ENCODE measurements around the gene POLR3GL. TPM values are rescaled to one million over a fixed set of nuclear protein-coding genes. Genes with fewer than 3 reads are reported as not detected.
A peak's percentile ranks its signal among the peaks of the same experiment; 100 is the strongest.
"Not testable (repeated sequence)": the region's sequence is repeated elsewhere in the genome, so short reads cannot be mapped to it uniquely, and the experiment has no call there.

The POLR3GL gene
- total RNA-seq, 1 donor from 2014 or later, result 16.1 TPM

DNA sequence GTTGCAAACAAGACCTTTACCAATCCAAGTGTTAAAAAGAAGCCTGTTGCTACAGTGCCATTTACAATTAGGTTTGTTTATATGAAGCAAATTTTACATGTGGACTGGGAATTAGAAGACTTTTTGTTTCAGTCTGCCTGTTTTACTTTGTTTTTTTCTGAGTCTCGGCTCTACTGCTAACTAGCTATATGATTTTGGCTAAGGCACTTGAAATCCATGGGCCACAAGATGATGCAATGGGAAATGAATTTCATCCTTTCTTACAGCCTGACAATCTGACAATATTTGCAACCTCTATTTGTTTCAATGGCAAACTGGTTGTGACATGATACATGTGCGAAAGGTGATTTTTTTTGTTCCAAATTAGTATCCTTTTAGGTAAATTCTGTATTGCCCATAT, 42.2 kb upstream of the POLR3GL start:
- DNase-seq (ENCODE audit: low read depth), result no peak
- TF ChIP-seq, protein P1, sequence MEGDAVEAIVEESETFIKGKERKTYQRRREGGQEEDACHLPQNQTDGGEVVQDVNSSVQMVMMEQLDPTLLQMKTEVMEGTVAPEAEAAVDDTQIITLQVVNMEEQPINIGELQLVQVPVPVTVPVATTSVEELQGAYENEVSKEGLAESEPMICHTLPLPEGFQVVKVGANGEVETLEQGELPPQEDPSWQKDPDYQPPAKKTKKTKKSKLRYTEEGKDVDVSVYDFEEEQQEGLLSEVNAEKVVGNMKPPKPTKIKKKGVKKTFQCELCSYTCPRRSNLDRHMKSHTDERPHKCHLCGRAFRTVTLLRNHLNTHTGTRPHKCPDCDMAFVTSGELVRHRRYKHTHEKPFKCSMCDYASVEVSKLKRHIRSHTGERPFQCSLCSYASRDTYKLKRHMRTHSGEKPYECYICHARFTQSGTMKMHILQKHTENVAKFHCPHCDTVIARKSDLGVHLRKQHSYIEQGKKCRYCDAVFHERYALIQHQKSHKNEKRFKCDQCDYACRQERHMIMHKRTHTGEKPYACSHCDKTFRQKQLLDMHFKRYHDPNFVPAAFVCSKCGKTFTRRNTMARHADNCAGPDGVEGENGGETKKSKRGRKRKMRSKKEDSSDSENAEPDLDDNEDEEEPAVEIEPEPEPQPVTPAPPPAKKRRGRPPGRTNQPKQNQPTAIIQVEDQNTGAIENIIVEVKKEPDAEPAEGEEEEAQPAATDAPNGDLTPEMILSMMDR (conservative IDR thresholded peaks at IDR 0.05; ENCODE audit: low read depth, low read length), result no peak
- no peak overlapping the region for H3K4me3 ChIP-seq (ENCODE audit: low read depth, low read length)

DNA sequence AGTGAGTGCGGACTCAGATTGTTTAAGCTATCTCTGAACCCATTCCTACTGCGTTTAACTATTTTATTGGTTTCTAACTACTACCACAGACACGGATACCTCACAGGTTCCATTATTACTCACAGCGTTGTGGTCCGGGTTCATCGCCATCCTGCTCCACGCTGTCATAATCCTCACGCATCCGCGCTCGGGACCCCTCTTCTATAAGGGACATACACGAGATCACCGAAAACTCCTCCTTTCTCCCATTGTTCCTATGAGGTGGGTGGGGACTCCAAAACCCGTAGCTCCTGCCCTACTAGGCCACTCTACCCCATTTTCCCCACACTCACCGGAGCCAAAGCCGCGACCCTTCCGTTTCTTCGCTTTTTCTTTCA, 37.8 kb upstream of the POLR3GL start:
- H3K4me3 ChIP-seq (ENCODE audit: low read depth, low read length), result peak overlapping the region; percentile 96
- TF ChIP-seq, protein P1 (conservative IDR thresholded peaks at IDR 0.05; ENCODE audit: low read depth, low read length), result no peak
- DNase-seq (ENCODE audit: low read depth), result no peak

DNA sequence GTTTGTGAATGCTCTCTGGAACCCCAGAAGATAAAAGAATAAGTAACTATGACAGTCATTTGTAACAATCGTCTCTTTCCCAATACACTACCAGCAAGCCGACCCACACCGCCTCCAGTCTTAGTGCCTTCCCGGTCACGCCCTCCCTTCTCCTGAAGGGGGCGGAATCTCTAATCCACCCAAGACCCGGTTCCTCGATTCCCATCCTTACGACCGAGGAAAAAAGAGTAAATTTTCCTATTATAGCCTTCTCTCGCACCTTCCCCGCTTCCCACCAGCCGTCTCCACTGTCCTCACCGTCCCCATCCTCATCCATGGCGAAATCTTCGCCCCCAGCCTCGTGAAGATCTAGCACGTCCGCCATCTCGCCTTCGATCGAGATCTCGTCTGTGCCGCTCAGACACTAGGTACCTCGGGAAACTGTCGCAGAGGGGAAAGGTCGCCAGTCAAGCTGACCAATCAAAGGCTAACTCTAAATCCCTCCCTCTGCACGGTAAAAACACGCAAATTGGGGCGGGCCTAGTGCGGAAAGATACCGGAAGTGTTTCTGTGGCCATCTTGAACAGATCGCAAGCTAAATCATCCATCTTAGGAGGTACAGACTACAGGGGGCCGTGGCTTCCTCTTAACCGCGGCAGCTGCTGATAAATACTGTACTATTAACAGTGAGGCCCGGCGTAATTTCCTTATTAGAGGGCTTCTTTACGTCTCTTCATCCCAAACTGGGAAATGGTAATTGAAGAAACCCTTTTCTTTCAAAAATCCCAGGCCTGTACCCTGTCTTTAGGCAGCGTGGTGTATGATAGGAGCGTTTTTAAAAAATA, 37.2 kb upstream of the POLR3GL start, which contains the start of gene RBM8A:
TSS of gene RBM8A (minus strand) at position 422 of the 824 bp plus-strand sequence. CDS start at position 364, 58 bp downstream.
- TF ChIP-seq, protein P1 (conservative IDR thresholded peaks at IDR 0.05; ENCODE audit: low read depth, low read length), result peak; percentile 68
- H3K4me3 ChIP-seq (ENCODE audit: low read depth, low read length), result peak within 1 kb of the TSS; percentile 96
- peak; percentile 94 for DNase-seq (ENCODE audit: low read depth)

DNA sequence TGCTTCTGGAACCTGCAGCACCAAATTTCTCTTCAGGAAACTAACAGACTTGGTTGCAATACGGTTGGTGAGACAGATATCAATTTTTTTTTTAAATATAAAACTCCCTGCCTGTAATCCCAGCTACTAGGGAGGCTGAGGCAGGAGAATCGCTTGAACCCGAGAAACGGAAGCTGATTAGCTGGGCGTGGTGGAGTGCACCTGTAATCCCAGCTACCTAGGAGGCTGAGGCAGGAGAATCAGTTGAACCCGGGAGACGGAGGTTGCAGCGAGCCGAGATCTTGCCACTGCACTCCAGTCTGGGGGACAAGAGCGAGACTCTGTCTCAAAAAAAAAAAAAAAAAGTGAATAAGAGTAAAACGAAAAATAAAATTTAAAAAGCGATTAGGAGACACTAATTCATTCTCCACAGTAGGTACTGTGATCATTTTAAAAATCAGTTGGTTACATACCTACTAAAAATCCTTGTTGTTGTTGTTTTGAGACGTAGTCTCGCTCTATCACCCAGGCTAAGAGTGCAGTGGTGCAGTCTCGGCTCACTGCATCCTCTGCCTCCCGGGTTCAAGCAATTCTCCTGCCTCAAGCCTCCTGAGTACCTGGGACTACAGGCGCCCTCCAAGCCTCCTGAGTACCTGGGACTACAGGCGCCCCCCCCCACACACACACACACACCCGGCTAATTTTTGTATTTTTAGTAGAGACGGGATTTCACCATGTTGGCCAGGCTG, 36.4 kb upstream of the POLR3GL start:
- peak overlapping the region; percentile 96 for H3K4me3 ChIP-seq (ENCODE audit: low read depth, low read length)
- TF ChIP-seq, protein P1 (conservative IDR thresholded peaks at IDR 0.05; ENCODE audit: low read depth, low read length), result no peak
- no peak for DNase-seq (ENCODE audit: low read depth)

DNA sequence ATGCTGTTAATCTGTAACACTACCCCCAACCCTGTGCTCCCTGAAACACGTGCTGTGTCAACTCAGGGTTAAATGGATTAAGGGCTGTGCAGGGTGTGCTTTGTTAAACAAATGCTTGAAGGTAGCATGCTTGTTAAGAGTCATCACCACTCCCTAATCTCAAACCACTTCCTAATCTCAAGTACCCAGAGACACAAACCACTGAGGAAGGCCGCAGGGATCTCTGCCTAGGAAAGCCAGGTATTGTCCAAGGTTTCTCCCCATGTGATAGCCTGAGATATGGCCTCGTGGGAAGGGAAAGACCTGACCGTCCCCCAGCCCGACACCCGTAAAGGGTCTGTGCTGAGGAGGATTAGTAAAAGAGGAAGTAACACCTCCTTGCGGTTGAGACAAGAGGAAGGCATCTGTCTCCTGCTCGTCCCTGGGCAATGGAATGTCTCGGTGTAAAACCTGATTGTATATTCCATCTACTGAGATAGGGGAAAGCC, 31.9 kb upstream of the POLR3GL start:
- DNase-seq (ENCODE audit: low read depth); H3K4me3 ChIP-seq (ENCODE audit: low read depth, low read length): not testable (repeated sequence)

DNA sequence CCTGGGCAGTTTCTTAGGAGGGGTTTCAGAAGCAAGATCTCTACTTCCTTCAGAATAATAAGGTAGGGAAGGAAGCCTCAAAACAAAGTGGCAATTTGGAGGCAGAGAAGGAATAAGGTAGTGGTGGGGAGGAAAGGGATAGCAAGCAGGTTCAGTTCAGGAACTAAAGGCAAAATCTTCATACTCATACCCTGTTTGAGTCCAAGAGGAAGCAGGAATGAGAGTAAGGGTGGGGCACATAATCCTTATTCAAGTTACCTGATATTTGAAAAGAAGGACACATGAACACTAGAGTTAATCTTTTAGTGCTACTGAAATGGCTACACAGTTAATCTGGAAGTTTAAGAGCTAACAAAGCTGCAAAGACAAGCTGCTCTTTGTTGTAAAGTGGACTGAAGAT, 28.8 kb upstream of the POLR3GL start:
- TF ChIP-seq, protein P1 (conservative IDR thresholded peaks at IDR 0.05; ENCODE audit: low read depth, low read length), result no peak
- no peak for DNase-seq (ENCODE audit: low read depth)
- no peak overlapping the region for H3K4me3 ChIP-seq (ENCODE audit: low read depth, low read length)

DNA sequence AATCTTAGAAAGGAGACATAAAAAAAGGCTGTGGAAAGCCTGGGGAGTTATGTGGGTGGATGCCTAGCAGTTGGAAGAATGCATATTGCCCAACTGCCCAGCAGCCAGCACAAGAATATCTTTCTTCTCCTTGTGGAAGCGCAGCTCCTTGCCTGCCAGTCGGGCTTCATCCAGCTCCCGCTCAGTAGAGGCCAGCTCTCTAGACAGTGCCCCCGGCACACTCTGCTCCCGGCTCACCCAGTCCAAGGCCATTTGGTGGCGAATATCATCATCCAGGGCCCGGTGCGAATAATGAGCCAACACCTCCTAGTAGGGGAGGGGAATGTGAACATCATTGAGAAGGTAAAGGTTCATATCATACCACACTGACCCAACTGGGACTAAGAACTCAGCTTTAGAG, 28.2 kb upstream of the POLR3GL start:
- H3K4me3 ChIP-seq (ENCODE audit: low read depth, low read length), result no peak overlapping the region
- TF ChIP-seq, protein P1 (conservative IDR thresholded peaks at IDR 0.05; ENCODE audit: low read depth, low read length), result no peak
- DNase-seq (ENCODE audit: low read depth), result no peak

Measured in epithelial cell of proximal tubule (primary cell).